ENCODE data around the gene PLCD3.

- TF ChIP-seq POLR2A (IDR thresholded peaks at IDR 0.05) (no peak), CTCF (IDR thresholded peaks at IDR 0.05) (no peak)
These were observed 64.7 kb downstream of the PLCD3 start for GRCh38 chr17:45067637-45068036.
